Renal pelvis (tissue), 4 donors: ENCODE results near the gene CPO. TPM values are rescaled to one million over a fixed set of nuclear protein-coding genes. Genes with fewer than 3 reads are reported as not detected.

Experiments
- DNase-seq: peaks from one replicate; pipeline ENCODE4 v3.0.0-alpha.2; 2013
- polyA plus RNA-seq, 3 donors: library from polyadenylated mRNA; unstranded; fragments of 120-200 nt; gene quantifications; one replicate each; pipeline ENCODE4 v1.2.1, GENCODE V29; 2013; ENCODE audit not compliant: insufficient read length in 3 of 3

The CPO gene
- polyA plus RNA-seq, 3 donors: 1.1 to 2.8 (median 1.8) TPM

DNA sequence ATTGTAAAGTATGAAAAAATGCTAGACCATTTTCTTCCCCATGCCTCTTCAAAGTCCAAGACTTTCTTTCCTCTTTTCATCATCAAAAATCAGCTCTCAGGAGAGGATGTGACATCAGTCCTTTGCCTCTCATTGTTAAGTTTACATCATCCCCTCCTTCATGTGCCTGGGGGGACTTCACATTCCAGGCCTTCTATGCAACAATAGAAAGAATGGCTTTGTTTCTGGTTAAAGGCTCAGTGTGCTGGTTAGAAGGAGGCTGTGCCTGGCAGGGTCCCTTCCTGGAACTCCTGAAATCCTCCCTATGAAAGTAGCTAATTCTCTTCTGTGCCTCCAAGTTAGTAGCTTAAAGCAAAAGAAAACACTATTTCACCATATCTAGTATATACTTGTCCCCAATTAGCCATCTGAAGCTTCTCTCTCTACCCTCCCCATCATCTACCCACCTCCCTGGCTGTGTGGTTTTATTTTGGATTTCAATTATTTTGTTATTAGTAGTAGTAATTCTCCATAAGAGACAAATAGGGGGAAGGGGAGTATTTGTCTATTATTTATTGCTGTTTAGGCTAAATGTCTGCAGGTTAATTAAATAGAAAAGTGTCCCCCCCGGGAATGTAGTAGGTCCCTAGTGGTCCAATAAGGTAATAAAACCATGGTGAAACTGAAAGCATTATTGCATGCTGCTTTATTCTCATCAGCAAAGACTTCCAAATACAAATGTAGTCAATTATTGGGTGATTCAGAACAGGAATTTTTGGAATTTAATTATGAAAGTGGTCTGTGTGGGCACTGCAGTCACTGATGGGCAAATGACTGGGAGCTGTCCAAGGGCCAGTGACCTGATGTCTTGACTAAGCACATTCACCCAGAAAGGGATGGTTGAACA is 69.0 kb downstream of the CPO start:
- DNase-seq: no peak

DNA sequence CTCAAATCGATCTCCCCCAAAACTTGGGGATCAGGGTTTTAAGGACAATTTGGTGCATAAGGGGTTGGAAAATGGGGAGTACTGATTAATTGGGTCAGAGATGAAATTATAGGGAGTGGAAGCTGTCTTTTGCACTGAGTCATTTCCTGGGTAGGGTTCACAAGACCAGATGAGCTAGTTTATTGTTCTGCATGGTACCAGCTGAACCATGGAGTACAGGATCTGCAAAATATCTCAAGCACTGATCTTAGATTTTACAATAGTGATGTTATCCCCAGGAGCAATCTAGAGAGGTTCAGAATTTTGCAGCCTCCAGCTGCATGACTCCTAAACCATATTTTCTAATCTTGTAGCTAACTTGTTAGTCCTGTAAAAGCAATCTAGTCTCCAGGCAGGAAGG is 73.1 kb downstream of the CPO start:
- no peak for DNase-seq

DNA sequence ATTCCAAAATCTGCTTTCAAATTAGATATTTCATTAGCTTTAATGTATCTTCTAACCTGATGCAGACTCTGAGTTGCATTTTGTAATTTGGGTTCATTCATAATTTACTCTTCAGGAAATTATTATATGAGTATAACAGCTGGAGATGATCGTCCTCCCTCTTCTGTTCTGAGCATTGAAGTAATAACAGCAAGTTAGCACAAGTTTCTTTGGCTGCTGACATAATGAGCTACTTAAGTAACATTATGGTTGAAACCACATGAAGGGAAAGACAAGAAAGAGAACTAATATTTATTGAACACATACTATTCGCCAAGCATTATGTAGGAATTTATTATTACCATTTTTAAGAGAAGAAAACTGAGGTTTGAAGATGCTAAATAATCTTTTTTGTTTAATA is 75.1 kb downstream of the CPO start:
- DNase-seq: no peak

DNA sequence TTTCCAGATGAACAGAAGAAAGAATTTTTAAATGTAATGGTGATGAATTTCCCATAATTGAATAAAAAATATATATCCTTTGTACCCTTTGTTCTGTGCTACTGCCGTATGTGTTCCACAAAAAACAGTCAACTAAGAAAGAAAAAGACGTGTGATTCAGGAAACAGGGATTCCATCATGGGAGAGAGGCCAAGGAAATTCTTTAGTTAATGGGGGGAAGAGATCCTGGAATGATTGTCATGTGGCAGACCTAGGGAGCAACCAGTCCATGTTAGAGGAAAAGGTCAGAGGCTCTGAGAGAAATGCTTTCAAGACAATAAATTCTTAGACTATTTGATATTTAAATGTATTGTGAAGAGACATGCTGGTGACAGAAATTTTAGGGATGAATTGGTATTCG is 76.6 kb downstream of the CPO start:
- no peak for DNase-seq

Other genes starting within 250 kb of the CPO start
- under 1 TPM in 1 of 3 donors, not detected in 2; 0.13 TPM for gene DYTN, start 221.1 kb upstream of the CPO start, polyA plus RNA-seq
- 10 to 100 TPM; 11.8 to 15.3 (median 13.1) TPM for gene MDH1B, start 174.2 kb upstream of the CPO start, polyA plus RNA-seq
- gene FASTKD2, start 173.9 kb upstream of the CPO start, polyA plus RNA-seq: 10 to 100 TPM; 34.3 to 40.5 (median 35.5) TPM
- gene KLF7, start 226.4 kb downstream of the CPO start, polyA plus RNA-seq: 10 to 100 TPM; 18.3 to 23.7 (median 22.4) TPM